ENCODE results near the gene CCDC68.

CCDC68 gene

DNA sequence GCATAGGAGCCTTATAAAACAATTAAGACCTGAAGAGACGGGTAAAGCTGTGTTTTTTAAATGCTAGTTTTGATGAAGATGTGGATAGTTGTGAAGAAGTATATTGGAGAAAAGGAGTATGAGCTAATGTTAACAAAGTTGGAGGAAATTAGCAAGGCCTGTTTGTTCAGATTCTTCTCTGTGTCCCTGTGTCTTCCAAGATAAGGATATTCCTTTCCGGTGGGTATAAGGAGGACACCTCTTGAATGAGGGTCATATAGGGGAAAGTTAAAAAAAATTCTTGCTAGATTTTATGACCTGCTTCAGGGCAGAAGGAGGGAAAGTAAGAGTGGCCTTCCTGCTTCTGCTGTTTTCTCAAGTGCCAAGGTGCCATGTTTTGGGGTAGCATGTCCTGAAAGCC, 59.0 kb downstream of the CCDC68 start:
- TF ChIP-seq CTCF (conservative IDR thresholded peaks at IDR 0.05; ENCODE audit: low read depth, low read length): no peak

GRCh38 chr18:54899500-54899899, 59.8 kb downstream of the CCDC68 start:
- H3K4me3 ChIP-seq (ENCODE audit: low read length): no peak overlapping the region
- no peak for DNase-seq (ENCODE audit: low read depth)
- no peak for TF ChIP-seq CTCF (conservative IDR thresholded peaks at IDR 0.05; ENCODE audit: low read depth, low read length)

More for the DNA sequence above, 59.0 kb downstream of the CCDC68 start:
- H3K4me3 ChIP-seq (ENCODE audit: low read length): no peak overlapping the region
- DNase-seq (ENCODE audit: low read depth): no peak

DNA sequence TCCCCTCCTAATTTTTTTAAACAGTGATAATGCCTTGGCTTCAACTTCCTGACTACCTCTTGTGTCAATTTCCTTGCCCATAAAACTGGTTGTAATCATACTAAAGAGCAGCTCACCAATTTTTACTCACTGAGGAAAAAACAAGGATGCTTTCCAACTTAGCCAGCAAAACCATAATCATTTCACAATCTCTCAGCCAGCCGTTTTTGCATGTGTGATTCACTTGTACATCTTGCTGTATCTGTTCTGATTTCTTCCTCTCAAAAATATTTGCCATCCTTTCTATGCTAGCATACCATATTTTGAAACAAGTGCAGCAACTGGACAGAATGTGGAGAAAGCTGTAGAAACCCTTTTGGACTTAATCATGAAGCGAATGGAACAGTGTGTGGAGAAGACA, 70.3 kb downstream of the CCDC68 start:
- DNase-seq (ENCODE audit: low read depth): no peak
- TF ChIP-seq CTCF (conservative IDR thresholded peaks at IDR 0.05; ENCODE audit: low read depth, low read length): no peak
- no peak overlapping the region for H3K4me3 ChIP-seq (ENCODE audit: low read length)

DNA sequence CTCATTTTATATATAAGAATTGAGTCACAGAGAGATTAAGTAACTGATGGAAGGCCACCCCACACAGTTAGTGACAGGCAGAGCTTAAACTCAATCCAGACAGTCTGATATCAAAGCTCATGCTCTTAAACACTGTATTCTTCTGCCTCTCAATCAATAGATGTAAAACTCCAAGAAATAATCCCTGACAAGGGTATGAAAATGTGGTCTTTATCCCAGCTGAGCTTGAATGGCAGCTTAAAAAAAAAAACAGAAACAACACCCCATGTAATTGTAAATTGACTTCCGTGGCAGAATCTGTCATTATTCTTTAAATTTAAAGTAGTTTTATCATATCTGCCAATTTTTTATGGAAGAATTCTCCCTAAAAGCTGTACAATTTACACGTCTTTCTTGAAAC, 70.9 kb downstream of the CCDC68 start:
- no peak for DNase-seq (ENCODE audit: low read depth)
- no peak for TF ChIP-seq CTCF (conservative IDR thresholded peaks at IDR 0.05; ENCODE audit: low read depth, low read length)
- no peak overlapping the region for H3K4me3 ChIP-seq (ENCODE audit: low read length)

- no peak for TF ChIP-seq CTCF (conservative IDR thresholded peaks at IDR 0.05; ENCODE audit: low read depth, low read length)
- no peak overlapping the region for H3K4me3 ChIP-seq (ENCODE audit: low read length)
- DNase-seq (ENCODE audit: low read depth): no peak
Observed at GRCh38 chr18:54883816-54884604, 75.3 kb downstream of the CCDC68 start.

DNA sequence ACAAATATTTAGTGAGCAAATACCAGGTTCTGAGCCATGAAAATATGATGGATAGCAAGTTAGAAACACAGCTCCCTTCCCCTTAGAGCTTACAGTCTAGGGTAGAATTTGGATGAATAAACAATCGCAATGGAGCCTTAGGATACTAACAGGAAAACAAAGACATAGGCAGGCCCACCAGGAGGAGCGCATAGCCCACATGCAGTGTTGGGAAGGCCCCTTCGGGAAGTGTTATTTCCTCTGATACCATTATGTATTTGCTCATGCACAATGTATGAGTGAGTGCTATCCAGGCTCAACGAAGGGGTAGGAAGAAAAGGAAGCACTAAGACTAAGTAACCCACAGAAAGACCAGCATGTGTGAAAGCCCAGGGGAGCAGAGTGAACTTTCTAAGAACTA, 76.9 kb downstream of the CCDC68 start:
- no peak for TF ChIP-seq CTCF (conservative IDR thresholded peaks at IDR 0.05; ENCODE audit: low read depth, low read length)

DNA sequence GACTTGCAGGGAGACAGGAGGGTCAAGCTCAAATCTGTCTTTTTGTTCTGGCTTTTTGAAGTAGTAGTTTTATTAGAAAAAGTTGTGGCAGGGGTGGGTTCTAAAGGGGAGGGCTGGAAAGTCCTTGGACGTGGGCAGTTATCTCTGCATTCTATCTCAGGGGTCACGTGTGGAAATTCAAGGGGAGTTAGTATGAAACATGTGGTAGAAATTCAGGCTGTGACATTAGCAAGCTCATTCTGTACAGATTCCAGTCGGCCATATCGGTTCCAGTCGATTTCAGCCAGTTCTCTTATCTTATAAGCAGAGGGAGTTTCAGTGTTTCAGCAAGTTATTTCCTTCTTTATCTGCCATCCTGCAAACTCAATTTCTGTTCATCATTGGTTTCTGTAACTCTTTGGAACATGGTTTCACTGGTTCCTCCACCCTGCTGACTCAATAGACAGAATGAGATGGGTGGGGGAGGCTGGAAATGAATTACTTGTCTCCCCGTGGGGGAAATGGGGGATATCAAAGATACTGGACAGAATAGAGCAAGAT, 78.0 kb downstream of the CCDC68 start:
- H3K4me3 ChIP-seq (ENCODE audit: low read length): no peak overlapping the region
- DNase-seq (ENCODE audit: low read depth): no peak
- no peak for TF ChIP-seq CTCF (conservative IDR thresholded peaks at IDR 0.05; ENCODE audit: low read depth, low read length)

More for the DNA sequence above, 76.9 kb downstream of the CCDC68 start:
- H3K4me3 ChIP-seq (ENCODE audit: low read length): no peak overlapping the region
- no peak for DNase-seq (ENCODE audit: low read depth)

Data from retinal pigment epithelial cell (primary cell).